HepG2 (cell line): Measurements from ENCODE around the gene CHN2. TPM values are rescaled to one million over a fixed set of nuclear protein-coding genes. Genes with fewer than 3 reads are reported as not detected.

Source experiments
- ATAC-seq: fragments of 200-7000 bp; cut with Tn5 transposase; 3 replicates; pipeline ENCODE4 v1.9.1; 2020; ENCODE audit warnings: mild to moderate bottlenecking, moderate library complexity
- BruUV-seq: library from RNA; stranded (reverse); fragments of 400-500 nt; replicated peaks from 2 replicates; lab custom pipeline; 2021; lab: Mats Ljungman, UMichigan
- CTCF ChIA-PET: fragments of 300-600 bp; formaldehyde crosslinking; extraction: SDS; loops from one replicate; lab custom pipeline; 2021; ENCODE audit warnings: low total read pairs, inconsistent platforms, low intra/inter-chr PET ratio; lab: Yijun Ruan, JAX
- POLR2A ChIA-PET: fragments of 350-600 bp; sonication (Branson Sonifier 250); formaldehyde crosslinking; loops from one replicate; lab custom pipeline; 2020; ENCODE audit warnings: antibody characterized with exemption, inconsistent platforms; lab: Yijun Ruan, JAX
- DNase-seq: peaks from one replicate; pipeline ENCODE4 v3.0.0-alpha.2; 2015; ENCODE audit warnings: low spot score
- FAIRE-seq: peaks from 3 replicates; lab custom pipeline; 2011; peaks lifted over from hg19 to GRCh38; lab: Jason Lieb, UNC
- H2AFZ ChIP-seq: one replicate; pipeline ENCODE4 v1.6.1; 2011; ENCODE audit warnings: low read length, inconsistent platforms
- H3K27ac ChIP-seq: fragments of 300-600 bp; 3 replicates; pipeline ENCODE4 v1.8.0; 2011; ENCODE audit warnings: mixed run types, mild to moderate bottlenecking, mixed read lengths, low read length, inconsistent platforms; ENCODE audit not compliant: insufficient read depth; ENCODE audit errors: extremely low read length
- H3K27me3 ChIP-seq, 2 experiments: fragments of 200-600 bp in 1 of 2; 2 replicates in 1 of 2; 3 replicates in 1 of 2; pipeline versions ENCODE4 v1.6.0 to v1.8.0; 2011; ENCODE audit warnings: low read length in 2 of 2, mild to moderate bottlenecking in 2 of 2, moderate library complexity in 2 of 2, inconsistent platforms in 1 of 2; ENCODE audit not compliant: insufficient read depth in 2 of 2, control insufficient read depth in 1 of 2
- H3K36me3 ChIP-seq, 2 experiments: fragments of 200-600 bp in 1 of 2; replicated peaks in 1 of 2; 2 replicates in 1 of 2; 3 replicates in 1 of 2; pipeline versions ENCODE4 v1.5.1 to v1.8.0; 2011; ENCODE audit warnings: low read length in 2 of 2, inconsistent platforms in 1 of 2; ENCODE audit not compliant: insufficient read depth in 2 of 2, control insufficient read depth in 1 of 2
- H3K4me1 ChIP-seq: 2 replicates; pipeline ENCODE4 v1.5.1; 2012; ENCODE audit warnings: low read length, inconsistent platforms; ENCODE audit not compliant: insufficient read depth
- H3K4me2 ChIP-seq: 2 replicates; pipeline ENCODE4 v1.6.0; 2011; ENCODE audit warnings: low read depth, low read length, inconsistent platforms
- H3K4me3 ChIP-seq, 3 experiments: fragments of 200-600 bp in 1 of 3; sonication (generic), shearing (Covaris generic) in 1 of 3; replicated peaks in 1 of 3; 2 replicates each; pipeline ENCODE4 v1.5.1; 2011 to 2016; ENCODE audit warnings: low read length in 3 of 3, inconsistent platforms in 2 of 3, low read depth in 2 of 3, mild to moderate bottlenecking in 2 of 3, control low read depth in 1 of 3, mixed read lengths in 1 of 3; ENCODE audit not compliant: insufficient read depth in 1 of 3
- H3K79me2 ChIP-seq: one replicate; pipeline ENCODE4 v1.6.1; 2011; ENCODE audit warnings: low read length, inconsistent platforms; ENCODE audit not compliant: insufficient read depth
- H3K9ac ChIP-seq: 2 replicates; pipeline ENCODE4 v1.6.0; 2011; ENCODE audit warnings: mild to moderate bottlenecking, low read depth, low read length, inconsistent platforms; ENCODE audit not compliant: insufficient read depth
- H3K9me3 ChIP-seq: 2 replicates; pipeline ENCODE4 v1.5.1; 2012; ENCODE audit warnings: mild to moderate bottlenecking, low read length
- H4K20me1 ChIP-seq: 2 replicates; pipeline ENCODE4 v1.6.0; 2011; ENCODE audit warnings: inconsistent platforms, mild to moderate bottlenecking, low read length, moderate library complexity; ENCODE audit not compliant: insufficient read depth
- CSRNP1 ChIP-seq: sonication (generic); formaldehyde crosslinking; IDR thresholded peaks from 2 replicates; pipeline ENCODE4 v1.8.1; 2023; ENCODE audit warnings: mild to moderate bottlenecking, missing genetic modification reagents
- EHMT2 ChIP-seq: fragments of 200-600 bp; sonication (generic); IDR thresholded peaks from 2 replicates; pipeline ENCODE4 v1.7.0; 2017; ENCODE audit warnings: antibody characterized with exemption, low read depth, low read length, borderline replicate concordance
- HNF4G ChIP-seq, 2 experiments: sonication (generic) in 1 of 2; formaldehyde crosslinking in 1 of 2; IDR thresholded peaks; 2 replicates each; pipeline versions ENCODE4 v1.4.0 to v1.6.1; 2011 to 2020; ENCODE audit warnings: borderline replicate concordance in 2 of 2, low read depth in 2 of 2, mild to moderate bottlenecking in 2 of 2, low read length in 1 of 2, missing genetic modification reagents in 1 of 2, moderate library complexity in 1 of 2
- PAWR ChIP-seq: sonication (generic); formaldehyde crosslinking; IDR thresholded peaks from 2 replicates; pipeline ENCODE4 v1.4.0; 2020; ENCODE audit warnings: missing genetic modification reagents, mild to moderate bottlenecking, borderline replicate concordance
- PCBP1 ChIP-seq: fragments of 200-400 bp; formaldehyde crosslinking; IDR thresholded peaks from 2 replicates; pipeline ENCODE4 v1.6.1; 2017; ENCODE audit warnings: mild to moderate bottlenecking, low read depth, low read length, borderline replicate concordance
- SMC3 ChIP-seq: IDR thresholded peaks from 2 replicates; pipeline ENCODE4 v1.6.1; 2011; ENCODE audit warnings: low read length, improper control_type of control experiment
- ZNF704 ChIP-seq: sonication (generic); formaldehyde crosslinking; IDR thresholded peaks from 2 replicates; pipeline ENCODE4 v1.8.1; 2023; ENCODE audit warnings: mild to moderate bottlenecking, inconsistent platforms, moderate library complexity, missing genetic modification reagents, borderline replicate concordance
- WGBS: methylation state at CpG from one replicate; pipeline ENCODE4 v1.1.6; 2017; ENCODE audit warnings: low lambda C conversion rate; 5-methylcytosine and 5-hydroxymethylcytosine counted together
- in situ Hi-C: cut with HindIII; loops from 2 replicates; pipeline ENCODE4 v1.10.0; 2017; ENCODE audit warnings: low pct_unique_long_range_greater_than_20kb; ENCODE audit not compliant: extremely low pct_ligation_motif_present
- intact Hi-C: fragments of 100-400 bp; cut with micrococcal nuclease; formaldehyde crosslinking; loops from one replicate; pipeline ENCODE4 v1.10.0; 2022; ENCODE audit not compliant: unreplicated experiment
- polyA plus RNA-seq, 8 experiments: library from polyadenylated mRNA; depleted of rRNA in 3 of 8; stranded (reverse) in 7 of 8; unstranded in 1 of 8; fragments of >200 nt; fragmentation: Illumina TruSeq in 4 of 8; extraction: Trizol in 4 of 8; gene quantifications; 2 replicates each; pipeline versions ENCODE4 v1.2.1 to v1.2.3, GENCODE V29; 2011 to 2016; ENCODE audit warnings: low read depth in 4 of 8, missing spikeins in 1 of 8, mixed read lengths in 1 of 8; ENCODE audit not compliant: insufficient read depth in 1 of 8
- total RNA-seq, 5 experiments: library from RNA; depleted of rRNA; stranded (reverse); fragments of >200 nt; fragmentation: Illumina TruSeq; extraction: Trizol; gene quantifications; 2 replicates each; pipeline ENCODE4 v1.2.3, GENCODE V29; 2016; ENCODE audit warnings: low read depth in 1 of 5

Gene CHN2
- total and polyA plus RNA-seq, 2 of the 13 experiments (the other 11 are each of a cell fraction or from before 2014, with no cell fraction given): 23.5 to 30.5 TPM

- Histone ChIP-seq H3K9ac (no peak overlapping the region), H3K27ac (no peak overlapping the region), H3K9me3 (no peaks in the 10 kb centered on the region), H3K4me2 (no peak overlapping the region), H3K27me3 (no peaks in the 10 kb centered on the region), H3K79me2 (peaks cover under 1% of the 10 kb centered on the region), H2AFZ (no peak overlapping the region), H3K36me3 (peaks cover 4 to 6% of the 10 kb centered on the region in 2 experiments; a peak in 2 of 5 replicates), H3K4me3 (no peak overlapping the region), H3K4me1 (peaks cover 8% of the 10 kb centered on the region; the same call in 1 of the 2 replicates), H4K20me1 (no peaks in the 10 kb centered on the region)
- FAIRE-seq (no peak), ATAC-seq (no peak), DNase-seq (no peak)
- BruUV-seq: no TSS peak
- intact Hi-C loops: no loop called here
- CTCF ChIA-PET: no interaction called here
- 96% methylated on average over 9 of the region's 9 CpGs for WGBS
- TF ChIP-seq PCBP1 (no peak), HNF4G (IDR thresholded peaks at IDR 0.05; ENCODE audit: borderline replicate concordance, low read depth, low read length) (no peak), HNF4G (CRISPR knock-in tag; IDR thresholded peaks at IDR 0.05; ENCODE audit: borderline replicate concordance, low read depth) (no peak), SMC3 (no peak), EHMT2 (no peak), CSRNP1 (no peak), PAWR (no peak), ZNF704 (CRISPR knock-in tag) (no peak)
- POLR2A ChIA-PET: no interaction called here
- in situ Hi-C loops: no loop called here
Measured at GRCh38 chr7:29318853-29319718, 124.5 kb downstream of the CHN2 start.
